CD4-positive, alpha-beta T cell (primary cell): ENCODE measurements around the gene RAB3GAP1. TPM values are rescaled to one million over a fixed set of nuclear protein-coding genes. Genes with fewer than 3 reads are reported as not detected.

Experiments used
- ATAC-seq: fragments of 200-7000 bp; cut with Tn5 transposase; one replicate; pipeline ENCODE4 v1.10.0; 2022; ENCODE audit warnings: mild to moderate bottlenecking; ENCODE audit not compliant: poor library complexity
- CTCF ChIA-PET: fragments of 350-600 bp; sonication (Branson Sonifier 250); formaldehyde crosslinking; loops from one replicate; lab custom pipeline; 2021; ENCODE audit warnings: antibody characterized with exemption, inconsistent platforms; lab: Charles Lee
- POLR2A ChIA-PET: fragments of 350-600 bp; sonication (Branson Sonifier 250); formaldehyde crosslinking; loops from one replicate; lab custom pipeline; 2021; ENCODE audit warnings: antibody characterized with exemption, inconsistent platforms; lab: Charles Lee
- DNase-seq, 14 experiments: peaks; one replicate each; pipeline ENCODE4 v3.0.0-alpha.2; 2013 to 2020; ENCODE audit warnings: mixed read lengths in 2 of 14
- H3K27ac ChIP-seq, 2 donors: one replicate each; pipeline versions ENCODE4 v1.5.1 to v1.7.0; 2013; ENCODE audit warnings: low read length in 2 of 2, low read depth in 1 of 2, mild to moderate bottlenecking in 1 of 2
- H3K27me3 ChIP-seq, 2 experiments: 1 replicate in 1 of 2; 2 replicates in 1 of 2; pipeline versions ENCODE4 v1.6.1 to v1.7.0; 2013; ENCODE audit warnings: low read length in 2 of 2, control low read depth in 1 of 2, mild to moderate bottlenecking in 1 of 2, moderate library complexity in 1 of 2; ENCODE audit not compliant: insufficient read depth in 2 of 2, control insufficient read depth in 1 of 2
- H3K36me3 ChIP-seq: one replicate; pipeline ENCODE4 v1.6.1; 2013; ENCODE audit warnings: low read length, control low read depth; ENCODE audit not compliant: insufficient read depth
- H3K4me1 ChIP-seq: one replicate; pipeline ENCODE4 v1.6.1; 2013; ENCODE audit warnings: low read length, control low read depth; ENCODE audit not compliant: insufficient read depth
- H3K4me3 ChIP-seq: one replicate; pipeline ENCODE4 v1.5.1; 2013; ENCODE audit warnings: mild to moderate bottlenecking, low read length, moderate library complexity
- H3K9me3 ChIP-seq, 2 experiments: 1 replicate in 1 of 2; 2 replicates in 1 of 2; pipeline versions ENCODE4 v1.6.1 to v1.7.0; 2013; ENCODE audit warnings: low read length in 2 of 2, mild to moderate bottlenecking in 2 of 2, control low read depth in 1 of 2, moderate library complexity in 1 of 2; ENCODE audit not compliant: control insufficient read depth in 1 of 2, insufficient read depth in 1 of 2
- H3K27ac Mint-ChIP-seq: one replicate; pipeline ENCODE4 v1.8.0; 2020; ENCODE audit warnings: mixed read lengths
- H3K27me3 Mint-ChIP-seq: one replicate; pipeline ENCODE4 v1.8.0; 2021; ENCODE audit warnings: mixed read lengths
- H3K36me3 Mint-ChIP-seq: one replicate; pipeline ENCODE4 v1.8.0; 2021; ENCODE audit warnings: low read depth, mixed read lengths
- H3K4me1 Mint-ChIP-seq: one replicate; pipeline ENCODE4 v1.8.0; 2021; ENCODE audit warnings: low read depth, mixed read lengths
- H3K4me3 Mint-ChIP-seq: one replicate; pipeline ENCODE4 v1.8.0; 2020; ENCODE audit warnings: mild to moderate bottlenecking, mixed read lengths
- H3K9me3 Mint-ChIP-seq: one replicate; pipeline ENCODE4 v1.8.0; 2020; ENCODE audit warnings: mixed read lengths
- CTCF ChIP-seq: fragments of 200-600 bp; IDR thresholded peaks from one replicate; pipeline ENCODE4 v1.8.0; 2022; ENCODE audit warnings: antibody characterized with exemption, mild to moderate bottlenecking
- intact Hi-C, 2 experiments: fragments of 100-400 bp; cut with DNase I in 1 of 2; cut with micrococcal nuclease in 1 of 2; formaldehyde crosslinking; loops; one replicate each; pipeline versions ENCODE4 v1.15.1 to v1.9.0; 2023 to 2025; cut with DNase I, micrococcal nuclease
- total RNA-seq, 174 experiments: library from RNA in 2 of 174; stranded (reverse) in 2 of 174; gene quantifications; one replicate each; pipeline ENCODE4 v1.2.3 and lab custom pipeline; 2021 to 2026

Gene RAB3GAP1
- total RNA-seq, 2 experiments from 2014 or later = 35.9 to 37.0 TPM

- Mint-ChIP-seq H3K27ac (no peak overlapping the region), H3K4me3 (no peak overlapping the region), H3K27me3 (no peaks in the 10 kb centered on the region), H3K4me1 (peaks cover 77% of the 10 kb centered on the region), H3K36me3 (peaks cover 88% of the 10 kb centered on the region), H3K9me3 (peaks cover 2% of the 10 kb centered on the region)
- H3K36me3 ChIP-seq = peaks cover 29% of the 10 kb centered on the region
- ATAC-seq (no peak), DNase-seq (no peak)
- POLR2A ChIA-PET = no interaction called here
- H3K27ac ChIP-seq = no peak overlapping the region
- intact Hi-C loops = no loop called here
- H3K27me3 ChIP-seq = no peaks in the 10 kb centered on the region
- TF ChIP-seq CTCF = no peak
- H3K4me1 ChIP-seq = no peaks in the 10 kb centered on the region
- H3K4me3 ChIP-seq = no peak overlapping the region
- H3K9me3 ChIP-seq = no peaks in the 10 kb centered on the region
- CTCF ChIA-PET = no interaction called here
Measured at GRCh38 chr2:135064149-135064548, 12.1 kb downstream of the RAB3GAP1 start.

- Histone ChIP-seq H3K27me3 (no peaks in the 10 kb centered on the region), H3K36me3 (peaks cover 23% of the 10 kb centered on the region), H3K4me3 (no peak overlapping the region), H3K27ac (no peak overlapping the region), H3K9me3 (peaks cover 4 to 5% of the 10 kb centered on the region in 2 experiments), H3K4me1 (no peaks in the 10 kb centered on the region)
- no peaks in the 10 kb centered on the region for H3K27me3 Mint-ChIP-seq
- no peak for TF ChIP-seq CTCF
- no peak for ATAC-seq
- DNase-seq = no peak
- H3K4me1 Mint-ChIP-seq = peaks cover 71% of the 10 kb centered on the region
- peaks cover 2% of the 10 kb centered on the region for H3K9me3 Mint-ChIP-seq
- peaks cover 81% of the 10 kb centered on the region for H3K36me3 Mint-ChIP-seq
- intact Hi-C loops = no loop called here
- H3K27ac Mint-ChIP-seq = peak overlapping the region; percentile 28
- ChIA-PET CTCF (no interaction called here), POLR2A (no interaction called here)
- H3K4me3 Mint-ChIP-seq = no peak overlapping the region
Measured at GRCh38 chr2:135066710-135067109, 14.6 kb downstream of the RAB3GAP1 start.

GRCh38 chr2:135072125-135072997 lies 20.3 kb downstream of the RAB3GAP1 start:
- no peaks in the 10 kb centered on the region for H3K27me3 Mint-ChIP-seq
- H3K4me1 Mint-ChIP-seq = peaks cover 43% of the 10 kb centered on the region
- H3K36me3 ChIP-seq = peaks cover 6% of the 10 kb centered on the region
- ATAC-seq (no peak), DNase-seq (no peak)
- ChIA-PET CTCF (no interaction called here), POLR2A (no interaction called here)
- intact Hi-C loops = no loop called here
- peaks cover 4% of the 10 kb centered on the region for H3K9me3 Mint-ChIP-seq
- no peaks in the 10 kb centered on the region for H3K27me3 ChIP-seq
- no peak overlapping the region for H3K4me3 Mint-ChIP-seq
- H3K9me3 ChIP-seq = peaks cover 8 to 12% of the 10 kb centered on the region in 2 experiments
- no peak overlapping the region for H3K27ac ChIP-seq
- H3K27ac Mint-ChIP-seq = peak overlapping the region; percentile 16
- no peaks in the 10 kb centered on the region for H3K4me1 ChIP-seq
- no peak for TF ChIP-seq CTCF
- no peak overlapping the region for H3K4me3 ChIP-seq
- peaks cover 79% of the 10 kb centered on the region for H3K36me3 Mint-ChIP-seq
